HG02642 (cell line): ENCODE measurements around the gene PFKFB3.
"Not testable (repeated sequence)": the region's sequence is repeated elsewhere in the genome, so short reads cannot be mapped to it uniquely, and the experiment has no call there.

Experiments
- ATAC-seq: cut with Tn5 transposase; IDR thresholded peaks from one replicate; pipeline ENCODE4 v1.9.1; 2021; ENCODE audit warnings: mild to moderate bottlenecking; ENCODE audit not compliant: unreplicated experiment, poor library complexity

PFKFB3 gene

GRCh38 chr10:6200734-6201515, 1.8 kb upstream of the PFKFB3 start:
- ATAC-seq: no peak

DNA sequence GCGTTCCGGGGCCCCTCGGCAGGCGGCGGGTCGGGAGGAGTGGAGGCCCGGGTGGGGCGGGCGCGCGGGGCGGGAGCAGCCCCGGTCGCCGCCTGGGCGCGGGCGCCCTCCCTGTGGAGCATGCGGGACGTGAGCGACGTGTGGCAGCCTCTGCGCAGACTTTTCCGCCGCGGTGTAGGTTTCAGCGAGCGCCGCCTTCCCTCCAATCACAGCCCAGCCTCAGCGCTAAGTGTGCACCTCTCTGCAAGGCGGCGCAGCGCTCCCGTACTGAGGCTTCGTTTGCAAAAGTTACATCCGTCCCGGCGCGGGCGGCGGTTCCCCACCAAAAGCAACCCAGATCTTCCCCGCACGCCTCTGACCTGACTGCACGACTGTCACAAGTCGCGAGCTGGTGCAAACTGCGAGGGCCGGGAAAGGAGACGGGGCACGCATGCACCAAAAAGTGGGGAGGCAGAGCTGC, 1.2 kb upstream of the PFKFB3 start:
- ATAC-seq: peak; percentile 45

- no peak for ATAC-seq
Observed at GRCh38 chr10:6202098-6202683, 541 bp upstream of the PFKFB3 start.

DNA sequence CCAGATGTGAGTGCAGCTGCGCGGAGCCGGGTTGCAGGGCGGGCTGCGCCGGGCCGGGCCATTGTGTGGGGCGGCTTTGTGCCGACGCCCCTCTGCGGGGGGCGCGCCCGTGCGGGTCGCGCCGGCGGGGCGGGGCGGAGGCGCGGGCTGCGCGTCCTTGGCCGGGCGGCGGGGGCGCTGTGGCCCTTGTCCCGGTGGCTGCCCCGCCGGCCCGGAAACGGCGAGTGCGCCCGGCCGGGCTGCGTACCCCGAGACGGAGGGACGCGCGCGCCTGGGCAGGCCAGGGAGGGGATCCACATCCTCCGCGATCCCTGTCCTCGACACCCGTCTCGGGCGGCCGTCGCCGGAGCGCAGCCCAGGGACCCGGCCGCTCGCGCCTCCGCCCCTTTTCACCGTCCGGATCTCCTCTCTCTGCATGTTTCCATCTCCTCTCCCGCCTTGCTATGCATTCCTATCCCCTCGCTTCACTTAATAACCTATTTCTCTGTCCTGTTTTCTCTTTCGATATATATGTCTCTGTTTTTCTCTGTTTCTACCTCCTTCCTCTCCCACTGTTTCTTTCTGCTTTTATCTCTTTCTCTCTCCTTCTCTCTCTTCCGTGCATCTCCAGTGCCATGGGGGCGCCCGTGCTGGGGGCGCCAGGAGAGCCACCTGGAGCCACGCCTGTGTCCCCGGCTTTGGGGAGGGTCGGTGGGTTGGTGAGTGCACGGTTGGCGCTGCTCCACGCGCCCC, 765 bp downstream of the PFKFB3 start:
- ATAC-seq: peak; percentile 51

DNA sequence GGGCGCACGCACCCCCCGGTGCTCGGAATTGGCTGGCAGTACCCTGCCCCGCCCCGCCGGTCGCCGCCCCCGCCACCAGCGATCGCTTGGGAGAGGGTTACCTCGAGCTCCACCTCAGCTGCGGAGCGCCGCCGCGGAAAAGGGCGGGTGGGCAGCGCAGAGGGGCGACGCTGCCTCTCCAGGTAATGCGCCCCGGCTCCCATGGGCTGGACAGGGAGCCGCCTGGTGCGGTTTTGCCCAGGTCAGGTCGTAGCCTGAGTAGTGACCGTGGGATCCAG, 1.3 kb downstream of the PFKFB3 start:
- ATAC-seq: no peak

- ATAC-seq: no peak
Observed at GRCh38 chr10:6204341-6205191, 1.8 kb downstream of the PFKFB3 start.

DNA sequence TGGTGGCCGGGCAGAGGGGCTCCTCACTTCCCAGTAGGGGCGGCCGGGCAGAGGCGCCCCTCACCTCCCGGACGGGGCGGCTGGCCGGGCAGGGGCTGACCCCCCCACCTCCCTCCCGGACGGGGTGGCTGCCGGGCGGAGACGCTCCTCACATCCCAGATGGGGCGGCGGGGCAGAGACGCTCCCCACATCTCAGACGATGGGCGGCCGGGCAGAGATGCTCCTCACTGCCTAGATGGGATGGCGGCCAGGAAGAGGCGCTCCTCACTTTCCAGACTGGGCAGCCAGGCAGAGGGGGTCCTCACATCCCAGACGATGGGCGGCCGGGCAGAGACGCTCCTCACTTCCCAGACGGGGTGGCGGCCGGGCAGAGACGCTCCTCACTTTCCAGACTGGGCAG, 3.8 kb downstream of the PFKFB3 start:
- not testable (repeated sequence) for ATAC-seq

GRCh38 chr10:6207658-6208057, 4.9 kb downstream of the PFKFB3 start:
- ATAC-seq: no peak

GRCh38 chr10:6208799-6209235, 6.1 kb downstream of the PFKFB3 start:
- no peak for ATAC-seq

DNA sequence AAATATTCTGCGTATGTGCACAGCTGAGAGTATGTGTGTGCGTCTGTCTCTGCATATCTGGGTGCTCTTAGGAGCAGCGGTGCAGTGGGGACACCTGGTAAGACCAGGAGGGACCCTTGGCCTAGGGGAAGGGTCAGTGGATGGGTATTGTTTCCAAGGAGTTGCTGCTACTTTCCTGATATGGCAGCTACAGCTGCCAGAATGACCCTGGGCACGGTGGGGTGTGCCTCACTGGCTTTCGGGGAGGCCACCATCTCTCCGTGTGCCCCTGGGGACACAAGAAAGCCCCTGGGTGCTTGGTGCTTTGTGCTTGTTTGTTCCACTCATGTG, 8.6 kb downstream of the PFKFB3 start:
- ATAC-seq: no peak

DNA sequence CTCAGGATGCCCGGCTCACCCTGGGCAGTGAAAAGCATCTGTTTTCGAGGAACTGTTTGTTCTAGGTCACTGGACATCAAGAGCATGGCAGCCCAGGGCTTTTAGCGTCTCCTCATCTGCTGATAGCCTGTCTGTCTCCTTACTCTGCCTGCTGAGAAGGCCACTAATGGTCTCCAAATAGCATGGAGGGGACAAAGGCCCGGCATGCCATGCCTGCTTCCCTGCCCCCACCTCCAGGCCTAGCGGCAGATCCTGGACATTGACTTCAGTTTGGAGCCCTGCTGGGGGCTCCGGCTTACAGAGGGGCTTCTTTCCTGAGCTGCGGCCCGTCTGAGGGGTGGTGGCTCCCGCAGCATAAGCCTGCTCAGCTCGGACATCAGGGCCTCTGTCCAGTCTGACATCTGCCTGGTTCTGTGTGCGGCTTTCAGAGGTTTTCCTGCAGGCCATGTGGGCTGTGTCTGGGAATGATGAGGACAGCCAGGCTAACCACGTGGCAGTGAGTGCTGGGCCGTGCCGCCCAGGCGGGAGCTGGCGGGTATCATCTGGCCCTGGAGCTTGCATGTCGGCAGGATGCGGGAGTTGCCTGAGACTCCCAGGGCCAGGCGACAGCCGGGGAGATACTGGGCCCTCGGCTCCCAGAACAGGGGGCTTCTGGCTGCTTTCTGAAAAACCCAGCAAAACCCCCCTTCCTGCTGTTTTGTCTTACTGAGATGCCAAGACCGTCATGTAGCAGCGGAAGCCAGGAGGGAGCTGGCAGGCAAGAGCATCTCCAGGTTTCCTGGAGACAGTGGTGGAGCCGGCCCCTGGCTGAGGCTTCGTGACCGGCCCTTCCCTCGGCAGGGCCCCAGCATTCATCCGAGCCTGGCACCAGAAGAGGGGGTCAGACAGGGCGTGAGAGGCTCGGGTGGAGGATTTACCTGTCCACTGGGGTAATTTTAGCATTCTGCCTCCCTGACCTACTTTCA, 9.2 kb downstream of the PFKFB3 start:
- no peak for ATAC-seq

- ATAC-seq: no peak
Observed at GRCh38 chr10:6212806-6213205, 10.1 kb downstream of the PFKFB3 start.

DNA sequence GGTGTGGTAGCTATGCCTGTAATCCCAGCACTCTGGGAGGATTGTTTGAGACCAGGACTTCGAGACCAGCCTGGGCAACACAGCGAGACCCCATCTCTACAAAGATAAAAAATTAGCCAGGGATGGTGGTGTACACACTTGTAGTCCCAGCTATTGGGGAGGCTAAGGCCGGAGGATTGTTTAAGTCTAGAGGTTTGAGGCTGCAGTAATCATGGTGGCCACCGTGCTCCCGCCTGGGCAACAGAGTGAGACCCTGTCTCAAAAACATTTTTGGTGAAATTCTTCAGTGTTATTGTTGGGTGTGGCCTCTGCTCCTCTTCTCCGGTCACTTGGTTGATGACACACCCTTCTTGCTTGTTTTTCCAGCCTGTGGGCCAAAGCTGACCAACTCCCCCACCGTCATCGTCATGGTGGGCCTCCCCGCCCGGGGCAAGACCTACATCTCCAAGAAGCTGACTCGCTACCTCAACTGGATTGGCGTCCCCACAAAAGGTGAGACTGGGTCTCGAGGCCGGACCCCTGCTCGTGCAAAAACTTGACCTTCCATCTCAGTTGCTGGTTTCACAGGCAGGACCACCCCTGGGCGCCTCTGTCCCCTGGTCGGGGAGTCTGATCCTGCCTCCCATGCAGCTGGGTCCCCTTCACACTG, 10.6 kb downstream of the PFKFB3 start:
- ATAC-seq: no peak

DNA sequence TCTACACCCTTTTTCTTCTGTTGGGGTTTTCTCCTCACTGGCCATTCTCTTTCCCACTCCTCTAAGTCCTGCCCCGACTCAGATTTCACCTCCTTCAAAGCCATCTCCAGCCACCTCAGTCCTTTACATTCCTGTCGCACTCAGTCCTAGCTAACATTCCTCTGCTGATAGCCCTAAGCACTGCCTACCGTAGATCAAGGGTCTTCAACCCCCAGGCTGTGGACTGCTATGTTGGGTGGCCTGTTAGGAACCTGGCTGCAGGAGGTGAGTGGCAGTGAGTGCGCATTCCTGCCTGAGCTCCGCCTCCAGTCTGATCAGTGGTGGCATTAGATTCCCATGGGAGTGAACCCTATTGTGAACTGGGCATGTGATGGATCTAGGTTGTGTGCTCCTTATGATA, 11.2 kb downstream of the PFKFB3 start:
- ATAC-seq: no peak

GRCh38 chr10:6214612-6215011, 11.9 kb downstream of the PFKFB3 start:
- ATAC-seq: no peak

DNA sequence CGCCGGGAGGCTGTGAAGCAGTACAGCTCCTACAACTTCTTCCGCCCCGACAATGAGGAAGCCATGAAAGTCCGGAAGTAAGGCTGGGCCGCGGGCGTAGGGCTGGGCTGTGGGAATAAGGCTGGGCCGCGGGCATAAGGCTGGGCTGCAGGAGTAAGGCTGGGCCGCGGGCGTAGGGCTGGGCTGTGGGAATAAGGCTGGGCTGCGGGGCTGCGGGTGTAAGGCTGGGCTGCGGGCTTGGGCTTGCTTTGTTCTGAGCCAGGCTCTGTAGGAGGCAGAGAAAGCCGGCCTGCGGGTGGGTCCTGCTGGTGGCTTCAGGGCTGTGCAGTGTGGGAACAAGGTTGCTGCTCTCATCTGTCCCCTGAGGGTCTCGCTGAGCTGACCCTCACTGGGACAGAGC, 12.5 kb downstream of the PFKFB3 start:
- no peak for ATAC-seq

DNA sequence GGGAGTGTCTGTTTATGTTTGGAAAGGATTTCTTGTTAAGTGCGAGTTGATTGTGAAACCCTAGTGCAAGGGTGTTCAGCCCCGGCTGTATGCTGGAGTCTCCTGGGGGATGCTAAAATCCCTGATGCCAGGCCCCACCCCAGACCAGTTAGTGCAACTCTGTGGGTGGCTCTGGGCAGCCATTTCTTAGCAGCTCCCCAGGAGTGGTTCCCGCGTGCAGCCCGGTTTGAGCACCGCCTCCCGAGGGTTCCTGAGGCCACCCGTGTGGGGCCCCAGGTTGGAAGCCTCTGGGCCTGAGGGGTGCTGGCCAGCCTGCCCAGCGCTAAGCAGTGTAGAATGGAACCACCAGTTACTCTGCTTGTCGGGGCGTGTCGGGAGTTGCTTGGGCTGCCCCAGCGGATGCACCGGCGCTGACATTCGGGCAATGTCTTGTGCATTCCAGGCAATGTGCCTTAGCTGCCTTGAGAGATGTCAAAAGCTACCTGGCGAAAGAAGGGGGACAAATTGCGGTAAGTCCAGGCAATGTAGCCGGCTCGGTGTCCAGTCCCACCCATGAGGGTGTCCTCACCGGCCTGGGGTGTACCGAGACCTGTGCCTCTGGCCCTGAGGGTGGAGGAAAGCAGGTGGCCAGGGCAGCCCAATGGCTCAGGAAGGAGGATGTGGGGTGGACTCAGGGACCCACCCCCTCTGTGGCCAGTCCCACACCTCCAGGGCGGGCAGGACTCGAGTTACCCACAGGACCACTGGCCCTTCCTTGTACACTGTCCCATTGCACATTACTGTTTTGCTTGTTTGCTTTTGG, 13.2 kb downstream of the PFKFB3 start:
- no peak for ATAC-seq

- ATAC-seq: no peak
Observed at GRCh38 chr10:6216916-6217315, 14.2 kb downstream of the PFKFB3 start.
